GM23338 (cell line): ENCODE results near the gene NOL3. TPM values are rescaled to one million over a fixed set of nuclear protein-coding genes. Genes with fewer than 3 reads are reported as not detected.

Source experiments
- ATAC-seq: fragments of 200-7000 bp; cut with Tn5 transposase; 3 replicates; pipeline ENCODE4 v1.9.1; 2020
- DNase-seq: peaks from one replicate; pipeline ENCODE4 v3.0.0-alpha.2; 2015; ENCODE audit warnings: low spot score
- H2AFZ ChIP-seq: fragments of 200-600 bp; sonication (generic); 2 replicates; pipeline ENCODE4 v1.8.0; 2016; ENCODE audit warnings: antibody characterized with exemption, mild to moderate bottlenecking, moderate library complexity
- H3F3A ChIP-seq: fragments of 200-600 bp; sonication (generic); replicated peaks from 2 replicates; pipeline ENCODE4 v1.8.0; 2017; ENCODE audit warnings: antibody characterized with exemption, mixed run types, low read depth
- H3K27ac ChIP-seq: fragments of 200-600 bp; sonication (generic); 2 replicates; pipeline ENCODE4 v1.6.1; 2016; ENCODE audit warnings: low read depth
- H3K27me3 ChIP-seq: fragments of 200-600 bp; sonication (generic); 2 replicates; pipeline ENCODE4 v1.8.0; 2016; ENCODE audit warnings: mild to moderate bottlenecking, mixed run types, moderate library complexity; ENCODE audit not compliant: insufficient read depth
- H3K36me3 ChIP-seq: fragments of 200-600 bp; sonication (generic); 2 replicates; pipeline ENCODE4 v1.8.0; 2016; ENCODE audit warnings: mild to moderate bottlenecking; ENCODE audit not compliant: insufficient read depth
- H3K4me1 ChIP-seq: fragments of 200-600 bp; sonication (generic); 2 replicates; pipeline ENCODE4 v1.8.0; 2016; ENCODE audit warnings: mild to moderate bottlenecking, moderate library complexity; ENCODE audit not compliant: insufficient read depth
- H3K4me2 ChIP-seq: fragments of 200-600 bp; sonication (generic); 2 replicates; pipeline ENCODE4 v1.7.1; 2017; ENCODE audit warnings: mixed run types
- H3K4me3 ChIP-seq: fragments of 200-600 bp; sonication (generic); 2 replicates; pipeline ENCODE4 v1.6.1; 2016; ENCODE audit warnings: mixed run types
- H3K79me2 ChIP-seq: fragments of 200-600 bp; sonication (generic); replicated peaks from 2 replicates; pipeline ENCODE4 v1.8.0; 2017; ENCODE audit warnings: mild to moderate bottlenecking; ENCODE audit not compliant: insufficient read depth
- H3K9me2 ChIP-seq: fragments of 200-600 bp; sonication (generic); 2 replicates; pipeline ENCODE4 v1.8.0; 2017; ENCODE audit not compliant: insufficient read depth
- H4K20me1 ChIP-seq: fragments of 200-600 bp; sonication (generic); replicated peaks from 2 replicates; pipeline ENCODE4 v1.8.0; 2017; ENCODE audit warnings: mild to moderate bottlenecking; ENCODE audit not compliant: insufficient read depth
- H3K27ac Mint-ChIP-seq: 2 replicates; pipeline ENCODE4 v1.8.0; 2020; ENCODE audit warnings: inconsistent platforms, mild to moderate bottlenecking, moderate library complexity, mixed read lengths
- H3K27me3 Mint-ChIP-seq: 3 replicates; pipeline ENCODE4 v1.8.0; 2022; ENCODE audit warnings: low read depth, mild to moderate bottlenecking, moderate library complexity, mixed read lengths, inconsistent platforms; ENCODE audit not compliant: insufficient read depth, poor library complexity
- H3K36me3 Mint-ChIP-seq: 3 replicates; pipeline ENCODE4 v1.8.0; 2021; ENCODE audit warnings: low read depth, mild to moderate bottlenecking, inconsistent platforms, moderate library complexity, mixed read lengths
- H3K4me1 Mint-ChIP-seq: 3 replicates; pipeline ENCODE4 v1.8.0; 2020; ENCODE audit warnings: mild to moderate bottlenecking, inconsistent platforms, mixed read lengths
- H3K4me3 Mint-ChIP-seq: 3 replicates; pipeline ENCODE4 v1.8.0; 2021; ENCODE audit warnings: moderate library complexity, mild to moderate bottlenecking, inconsistent platforms, mixed read lengths
- H3K9me3 Mint-ChIP-seq: 3 replicates; pipeline ENCODE4 v1.8.0; 2020; ENCODE audit warnings: moderate library complexity, mild to moderate bottlenecking, inconsistent platforms, mixed read lengths
- CREB1 ChIP-seq: fragments of 250-450 bp; sonication (Bioruptor Pico); IDR thresholded peaks from 2 replicates; pipeline ENCODE4 v1.5.0; 2020; ENCODE audit warnings: low read depth, mild to moderate bottlenecking, moderate library complexity
- EZH2 ChIP-seq: fragments of 200-600 bp; sonication (generic); IDR thresholded peaks from one replicate; pipeline ENCODE4 v1.8.0; 2017; ENCODE audit warnings: antibody characterized with exemption, mild to moderate bottlenecking, low read depth; ENCODE audit not compliant: unreplicated experiment
- EZH2phosphoT487 ChIP-seq: fragments of 200-600 bp; sonication (generic); IDR thresholded peaks from one replicate; pipeline ENCODE4 v1.8.1; 2018; ENCODE audit warnings: antibody characterized with exemption; ENCODE audit not compliant: unreplicated experiment
- JUNB ChIP-seq: IDR thresholded peaks from one replicate; pipeline ENCODE4 v1.6.1; 2016; ENCODE audit warnings: antibody characterized with exemption; ENCODE audit not compliant: unreplicated experiment
- NANOG ChIP-seq: IDR thresholded peaks from 2 replicates; pipeline ENCODE4 v1.6.1; 2016; ENCODE audit warnings: antibody characterized with exemption, borderline replicate concordance
- POLR2AphosphoS5 ChIP-seq: IDR thresholded peaks from 2 replicates; pipeline ENCODE4 v1.6.1; 2016; ENCODE audit warnings: antibody characterized with exemption, low read depth
- STAT1 ChIP-seq: IDR thresholded peaks from one replicate; pipeline ENCODE4 v1.6.1; 2016; ENCODE audit warnings: antibody characterized with exemption; ENCODE audit not compliant: unreplicated experiment
- ZNF114 ChIP-seq: fragments of 250-450 bp; sonication (Bioruptor Pico); IDR thresholded peaks from 2 replicates; pipeline ENCODE4 v1.5.0; 2020; ENCODE audit warnings: mild to moderate bottlenecking, moderate library complexity
- ZNF331 ChIP-seq: fragments of 250-450 bp; sonication (Bioruptor Pico); IDR thresholded peaks from 2 replicates; pipeline ENCODE4 v1.5.0; 2020; ENCODE audit warnings: low read depth, mild to moderate bottlenecking, moderate library complexity
- polyA plus RNA-seq: library from polyadenylated mRNA; unstranded; fragments of >200 nt; fragmentation: Nextera tagmentation; extraction: Ambion mirVana; gene quantifications from 2 replicates; pipeline ENCODE4 v1.2.1, GENCODE V29; 2016
- total RNA-seq: library from RNA; depleted of rRNA; stranded (reverse); fragments of >200 nt; shearing (Covaris generic); gene quantifications from 2 replicates; pipeline ENCODE4 v1.2.3, GENCODE V29; 2014
- TF ChIP-seq, protein P1 (sequence below), 2 experiments: fragments of 200-600 bp in 1 of 2; sonication (generic) in 1 of 2; conservative IDR thresholded peaks; 2 replicates each; pipeline versions ENCODE4 v1.5.1 to v1.6.1; 2016 to 2017; ENCODE audit warnings: antibody characterized with exemption in 2 of 2, low read depth in 2 of 2, mild to moderate bottlenecking in 2 of 2, moderate library complexity in 1 of 2
- TF ChIP-seq, protein P2 (sequence below): IDR thresholded peaks from 2 replicates; pipeline ENCODE4 v1.6.1; 2016; ENCODE audit warnings: antibody characterized with exemption
- TF ChIP-seq, protein P3 (sequence below): fragments of 250-450 bp; sonication (Bioruptor Pico); IDR thresholded peaks from 2 replicates; pipeline ENCODE4 v1.5.0; 2020; ENCODE audit warnings: mild to moderate bottlenecking, moderate library complexity

Gene NOL3
- total and polyA plus RNA-seq, 2 experiments from 2014 or later, result 3.3 to 4.0 TPM

DNA sequence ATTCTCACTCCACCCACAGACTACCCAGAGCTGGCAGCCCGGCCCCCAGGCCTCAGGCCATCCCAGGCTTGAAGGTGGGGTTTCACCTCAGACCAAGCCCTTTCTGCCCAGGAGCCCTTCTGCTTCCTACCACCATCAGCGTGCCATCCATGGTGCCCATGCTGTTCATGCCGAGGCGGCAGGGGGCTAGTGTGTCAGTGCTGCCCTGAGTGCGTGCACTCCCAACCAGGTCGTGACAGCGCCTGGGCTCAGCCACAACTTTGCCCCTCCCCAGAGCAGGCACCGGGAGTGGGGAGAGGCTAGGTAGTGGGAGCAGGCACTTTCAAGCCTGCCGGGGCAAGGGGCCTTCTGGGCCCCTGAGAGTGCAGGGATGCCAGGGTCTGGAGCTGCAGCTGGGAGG, 28.0 kb upstream of the NOL3 start (continued):
- TF ChIP-seq, protein P1, sequence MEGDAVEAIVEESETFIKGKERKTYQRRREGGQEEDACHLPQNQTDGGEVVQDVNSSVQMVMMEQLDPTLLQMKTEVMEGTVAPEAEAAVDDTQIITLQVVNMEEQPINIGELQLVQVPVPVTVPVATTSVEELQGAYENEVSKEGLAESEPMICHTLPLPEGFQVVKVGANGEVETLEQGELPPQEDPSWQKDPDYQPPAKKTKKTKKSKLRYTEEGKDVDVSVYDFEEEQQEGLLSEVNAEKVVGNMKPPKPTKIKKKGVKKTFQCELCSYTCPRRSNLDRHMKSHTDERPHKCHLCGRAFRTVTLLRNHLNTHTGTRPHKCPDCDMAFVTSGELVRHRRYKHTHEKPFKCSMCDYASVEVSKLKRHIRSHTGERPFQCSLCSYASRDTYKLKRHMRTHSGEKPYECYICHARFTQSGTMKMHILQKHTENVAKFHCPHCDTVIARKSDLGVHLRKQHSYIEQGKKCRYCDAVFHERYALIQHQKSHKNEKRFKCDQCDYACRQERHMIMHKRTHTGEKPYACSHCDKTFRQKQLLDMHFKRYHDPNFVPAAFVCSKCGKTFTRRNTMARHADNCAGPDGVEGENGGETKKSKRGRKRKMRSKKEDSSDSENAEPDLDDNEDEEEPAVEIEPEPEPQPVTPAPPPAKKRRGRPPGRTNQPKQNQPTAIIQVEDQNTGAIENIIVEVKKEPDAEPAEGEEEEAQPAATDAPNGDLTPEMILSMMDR (conservative IDR thresholded peaks at IDR 0.05; ENCODE audit: low read depth in 2 of 2), result no peak
- TF ChIP-seq CREB1, result no peak
- TF ChIP-seq EZH2phosphoT487, result no peak

DNA sequence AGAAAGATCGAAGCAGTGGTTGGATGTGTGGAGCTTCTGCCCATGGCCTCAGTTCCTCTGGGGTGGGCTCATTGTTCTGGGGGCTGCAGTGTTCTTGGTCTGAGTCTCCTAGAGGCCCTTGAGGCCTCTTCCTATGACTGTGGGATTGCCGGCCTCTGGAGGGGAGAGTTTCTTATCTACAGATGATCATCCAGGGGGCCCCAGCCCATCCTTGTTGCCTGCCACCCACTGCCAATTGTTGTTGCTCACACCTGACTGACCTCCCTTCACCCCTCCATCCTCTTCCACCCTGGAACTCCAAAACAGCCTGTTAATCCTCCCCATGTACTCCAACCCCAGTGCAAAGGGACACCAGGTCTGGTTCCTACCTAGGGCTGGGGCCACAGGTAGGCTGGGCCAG, 25.4 kb upstream of the NOL3 start:
- Histone ChIP-seq H3K4me1 (no peaks in the 10 kb centered on the region), H2AFZ (no peak overlapping the region), H3K27me3 (peaks cover 19% of the 10 kb centered on the region; the same call in 1 of the 2 replicates), H3K27ac (no peak overlapping the region), H3F3A (0 out of 2 replicates have a peak, but pooled peaks cover 7% of the 10 kb centered on the region), H3K4me2 (no peak overlapping the region), H3K9me2 (no peaks in the 10 kb centered on the region), H3K4me3 (no peak overlapping the region), H4K20me1 (no peaks in the 10 kb centered on the region; the same call in 1 of the 2 replicates), H3K36me3 (peaks cover 5% of the 10 kb centered on the region; the same call in 1 of the 2 replicates), H3K79me2 (no peaks in the 10 kb centered on the region)
- Mint-ChIP-seq H3K4me1 (peaks cover 3% of the 10 kb centered on the region; the same call in 2 of the 3 replicates), H3K4me3 (no peak overlapping the region), H3K36me3 (peaks cover 52% of the 10 kb centered on the region), H3K27me3 (peaks cover 10% of the 10 kb centered on the region), H3K27ac (no peak overlapping the region), H3K9me3 (no peaks in the 10 kb centered on the region)
- no peak for DNase-seq
- ATAC-seq, result no peak
- TF ChIP-seq NANOG (no peak), EZH2phosphoT487 (no peak), ZNF114 (CRISPR knock-in tag) (no peak), JUNB (no peak), ZNF331 (CRISPR knock-in tag) (no peak), POLR2AphosphoS5 (no peak), EZH2 (no peak), CREB1 (no peak), STAT1 (no peak)
- TF ChIP-seq, protein P1 (conservative IDR thresholded peaks at IDR 0.05; ENCODE audit: low read depth in 2 of 2), result no peak
- TF ChIP-seq, protein P2, sequence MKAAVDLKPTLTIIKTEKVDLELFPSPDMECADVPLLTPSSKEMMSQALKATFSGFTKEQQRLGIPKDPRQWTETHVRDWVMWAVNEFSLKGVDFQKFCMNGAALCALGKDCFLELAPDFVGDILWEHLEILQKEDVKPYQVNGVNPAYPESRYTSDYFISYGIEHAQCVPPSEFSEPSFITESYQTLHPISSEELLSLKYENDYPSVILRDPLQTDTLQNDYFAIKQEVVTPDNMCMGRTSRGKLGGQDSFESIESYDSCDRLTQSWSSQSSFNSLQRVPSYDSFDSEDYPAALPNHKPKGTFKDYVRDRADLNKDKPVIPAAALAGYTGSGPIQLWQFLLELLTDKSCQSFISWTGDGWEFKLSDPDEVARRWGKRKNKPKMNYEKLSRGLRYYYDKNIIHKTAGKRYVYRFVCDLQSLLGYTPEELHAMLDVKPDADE, result no peak
- TF ChIP-seq, protein P3, sequence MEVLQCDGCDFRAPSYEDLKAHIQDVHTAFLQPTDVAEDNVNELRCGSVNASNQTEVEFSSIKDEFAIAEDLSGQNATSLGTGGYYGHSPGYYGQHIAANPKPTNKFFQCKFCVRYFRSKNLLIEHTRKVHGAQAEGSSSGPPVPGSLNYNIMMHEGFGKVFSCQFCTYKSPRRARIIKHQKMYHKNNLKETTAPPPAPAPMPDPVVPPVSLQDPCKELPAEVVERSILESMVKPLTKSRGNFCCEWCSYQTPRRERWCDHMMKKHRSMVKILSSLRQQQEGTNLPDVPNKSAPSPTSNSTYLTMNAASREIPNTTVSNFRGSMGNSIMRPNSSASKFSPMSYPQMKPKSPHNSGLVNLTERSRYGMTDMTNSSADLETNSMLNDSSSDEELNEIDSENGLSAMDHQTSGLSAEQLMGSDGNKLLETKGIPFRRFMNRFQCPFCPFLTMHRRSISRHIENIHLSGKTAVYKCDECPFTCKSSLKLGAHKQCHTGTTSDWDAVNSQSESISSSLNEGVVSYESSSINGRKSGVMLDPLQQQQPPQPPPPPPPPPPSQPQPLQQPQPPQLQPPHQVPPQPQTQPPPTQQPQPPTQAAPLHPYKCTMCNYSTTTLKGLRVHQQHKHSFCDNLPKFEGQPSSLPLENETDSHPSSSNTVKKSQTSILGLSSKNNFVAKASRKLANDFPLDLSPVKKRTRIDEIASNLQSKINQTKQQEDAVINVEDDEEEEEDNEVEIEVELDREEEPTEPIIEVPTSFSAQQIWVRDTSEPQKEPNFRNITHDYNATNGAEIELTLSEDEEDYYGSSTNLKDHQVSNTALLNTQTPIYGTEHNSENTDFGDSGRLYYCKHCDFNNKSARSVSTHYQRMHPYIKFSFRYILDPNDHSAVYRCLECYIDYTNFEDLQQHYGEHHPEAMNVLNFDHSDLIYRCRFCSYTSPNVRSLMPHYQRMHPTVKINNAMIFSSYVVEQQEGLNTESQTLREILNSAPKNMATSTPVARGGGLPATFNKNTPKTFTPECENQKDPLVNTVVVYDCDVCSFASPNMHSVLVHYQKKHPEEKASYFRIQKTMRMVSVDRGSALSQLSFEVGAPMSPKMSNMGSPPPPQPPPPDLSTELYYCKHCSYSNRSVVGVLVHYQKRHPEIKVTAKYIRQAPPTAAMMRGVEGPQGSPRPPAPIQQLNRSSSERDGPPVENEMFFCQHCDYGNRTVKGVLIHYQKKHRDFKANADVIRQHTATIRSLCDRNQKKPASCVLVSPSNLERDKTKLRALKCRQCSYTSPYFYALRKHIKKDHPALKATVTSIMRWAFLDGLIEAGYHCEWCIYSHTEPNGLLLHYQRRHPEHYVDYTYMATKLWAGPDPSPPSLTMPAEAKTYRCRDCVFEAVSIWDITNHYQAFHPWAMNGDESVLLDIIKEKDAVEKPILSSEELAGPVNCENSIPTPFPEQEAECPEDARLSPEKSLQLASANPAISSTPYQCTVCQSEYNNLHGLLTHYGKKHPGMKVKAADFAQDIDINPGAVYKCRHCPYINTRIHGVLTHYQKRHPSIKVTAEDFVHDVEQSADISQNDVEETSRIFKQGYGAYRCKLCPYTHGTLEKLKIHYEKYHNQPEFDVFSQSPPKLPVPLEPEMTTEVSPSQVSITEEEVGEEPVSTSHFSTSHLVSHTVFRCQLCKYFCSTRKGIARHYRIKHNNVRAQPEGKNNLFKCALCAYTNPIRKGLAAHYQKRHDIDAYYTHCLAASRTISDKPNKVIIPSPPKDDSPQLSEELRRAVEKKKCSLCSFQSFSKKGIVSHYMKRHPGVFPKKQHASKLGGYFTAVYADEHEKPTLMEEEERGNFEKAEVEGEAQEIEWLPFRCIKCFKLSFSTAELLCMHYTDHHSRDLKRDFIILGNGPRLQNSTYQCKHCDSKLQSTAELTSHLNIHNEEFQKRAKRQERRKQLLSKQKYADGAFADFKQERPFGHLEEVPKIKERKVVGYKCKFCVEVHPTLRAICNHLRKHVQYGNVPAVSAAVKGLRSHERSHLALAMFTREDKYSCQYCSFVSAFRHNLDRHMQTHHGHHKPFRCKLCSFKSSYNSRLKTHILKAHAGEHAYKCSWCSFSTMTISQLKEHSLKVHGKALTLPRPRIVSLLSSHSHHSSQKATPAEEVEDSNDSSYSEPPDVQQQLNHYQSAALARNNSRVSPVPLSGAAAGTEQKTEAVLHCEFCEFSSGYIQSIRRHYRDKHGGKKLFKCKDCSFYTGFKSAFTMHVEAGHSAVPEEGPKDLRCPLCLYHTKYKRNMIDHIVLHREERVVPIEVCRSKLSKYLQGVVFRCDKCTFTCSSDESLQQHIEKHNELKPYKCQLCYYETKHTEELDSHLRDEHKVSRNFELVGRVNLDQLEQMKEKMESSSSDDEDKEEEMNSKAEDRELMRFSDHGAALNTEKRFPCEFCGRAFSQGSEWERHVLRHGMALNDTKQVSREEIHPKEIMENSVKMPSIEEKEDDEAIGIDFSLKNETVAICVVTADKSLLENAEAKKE (CRISPR knock-in tag), result no peak
